ENCODE results near the gene TRIM69.
"Not testable (repeated sequence)": the region's sequence is repeated elsewhere in the genome, so short reads cannot be mapped to it uniquely, and the experiment has no call there.

The TRIM69 gene

GRCh38 chr15:44716983-44717602 lies 19.2 kb upstream of the TRIM69 start:
- FAIRE-seq = no peak

- no peak for FAIRE-seq
These were observed 18.0 kb upstream of the TRIM69 start for GRCh38 chr15:44718180-44718926.

DNA sequence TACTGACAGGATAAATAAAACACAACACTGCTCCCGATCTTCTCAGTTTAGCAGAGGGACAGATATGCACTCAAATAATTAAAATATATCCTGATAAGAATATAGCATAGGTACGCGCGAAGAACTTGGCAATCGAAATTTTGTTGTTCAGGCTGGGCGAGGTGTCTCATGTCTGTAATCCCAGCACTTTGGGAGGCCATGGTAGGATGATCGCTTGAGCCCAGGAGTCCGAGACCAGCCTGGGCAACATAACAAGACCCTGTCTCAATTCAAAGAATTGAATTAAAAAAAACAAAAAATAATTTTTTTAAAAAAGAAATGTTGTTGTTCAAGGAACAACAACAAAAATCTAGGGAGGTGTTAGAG lies 17.4 kb upstream of the TRIM69 start:
- no peak for FAIRE-seq

DNA sequence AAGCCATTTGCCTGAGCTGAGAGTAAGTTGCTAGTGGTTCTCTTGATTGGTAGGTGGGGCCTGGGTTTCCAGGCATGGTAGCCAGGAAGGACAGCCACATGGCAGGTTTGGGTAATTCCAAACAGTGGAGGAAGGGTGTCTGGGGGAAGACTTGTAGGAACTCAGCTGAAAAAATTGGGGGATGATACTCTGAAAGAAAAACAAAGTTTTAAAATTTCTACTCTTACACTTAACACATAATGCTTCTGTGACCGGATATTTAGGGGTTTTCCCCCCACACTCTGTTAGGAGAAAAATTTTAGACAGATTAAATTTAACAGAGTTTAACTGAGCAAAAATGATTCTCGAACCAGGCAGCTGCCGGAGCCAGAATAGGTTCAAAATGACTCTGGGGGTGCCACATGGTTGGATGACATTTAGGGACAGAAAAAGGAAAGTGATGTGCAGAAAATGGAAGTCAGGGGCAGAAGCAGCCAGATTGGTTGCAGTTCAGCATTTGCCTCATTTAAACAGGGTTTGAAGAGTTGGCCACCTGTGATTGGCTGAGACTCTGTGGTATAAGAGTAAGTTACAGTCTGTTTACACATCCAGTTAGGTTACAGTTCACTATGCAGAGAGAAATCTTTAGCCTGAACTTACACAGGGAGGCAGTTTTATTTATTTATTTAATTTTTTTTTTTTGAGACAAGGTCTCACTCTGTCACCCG lies 16.9 kb upstream of the TRIM69 start:
- FAIRE-seq = no peak

DNA sequence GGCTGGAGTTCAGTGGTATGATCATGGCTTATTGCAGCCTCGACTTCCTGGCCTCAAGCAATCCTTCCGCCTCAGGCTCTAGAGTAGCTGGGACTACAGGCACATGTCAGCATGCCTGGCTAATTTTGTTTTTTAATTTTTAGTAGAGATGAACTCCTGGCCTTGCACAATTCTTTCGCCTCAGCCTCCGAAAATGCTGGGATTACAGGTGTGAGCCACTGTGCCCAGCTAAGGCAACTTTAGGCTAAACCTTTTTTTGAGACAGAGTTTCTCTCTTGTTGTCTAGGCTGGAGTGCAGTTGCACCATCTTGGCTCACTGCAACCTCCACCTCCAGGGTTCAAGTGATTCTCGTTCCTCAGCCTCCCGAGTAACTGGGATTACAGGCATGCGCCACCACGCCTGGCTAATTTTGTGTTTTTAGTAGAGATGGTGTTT lies 16.3 kb upstream of the TRIM69 start:
- FAIRE-seq = not testable (repeated sequence)

GRCh38 chr15:44720460-44721176 lies 15.7 kb upstream of the TRIM69 start:
- FAIRE-seq = no peak

- FAIRE-seq = no peak
These were observed 14.3 kb upstream of the TRIM69 start for GRCh38 chr15:44722011-44722410.

GRCh38 chr15:44726136-44726535 lies 10.2 kb upstream of the TRIM69 start:
- FAIRE-seq = no peak

- FAIRE-seq = no peak
These were observed 9.5 kb upstream of the TRIM69 start for GRCh38 chr15:44726568-44727484.

DNA sequence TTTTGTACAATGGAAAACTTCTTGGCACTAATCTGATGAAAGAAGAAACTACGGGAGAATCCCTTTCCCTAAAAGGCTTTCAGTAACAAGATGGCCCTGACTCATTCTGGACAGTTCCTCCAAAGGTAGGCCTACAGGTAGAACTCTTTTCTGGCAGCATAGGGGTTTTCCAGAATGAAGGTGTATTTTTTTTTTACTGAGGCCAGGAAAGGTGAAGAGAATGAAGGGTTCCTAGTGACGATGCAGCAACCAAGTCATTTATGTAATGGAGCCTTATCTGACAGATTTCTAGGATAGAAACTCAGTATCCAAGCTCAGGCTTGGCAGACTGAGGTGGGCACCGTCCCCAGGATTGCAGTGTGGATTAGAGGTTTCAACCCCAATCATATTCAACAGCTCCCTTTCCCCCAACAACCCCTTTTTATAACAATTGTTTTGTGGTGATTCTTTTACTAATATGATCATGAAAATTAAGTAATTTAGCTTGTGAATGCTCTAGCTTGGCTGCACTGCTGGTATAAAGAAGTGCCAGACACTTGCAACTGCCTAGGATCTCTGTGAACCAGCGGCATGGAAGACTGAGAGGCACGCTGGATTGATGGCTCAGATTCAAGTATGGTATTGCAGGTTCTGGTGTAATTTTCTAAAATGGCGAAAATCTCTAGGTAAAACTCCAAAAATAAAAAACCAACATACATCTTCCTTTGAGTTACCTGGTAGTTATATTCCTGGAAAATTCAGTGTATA lies 8.7 kb upstream of the TRIM69 start:
- FAIRE-seq = no peak

DNA sequence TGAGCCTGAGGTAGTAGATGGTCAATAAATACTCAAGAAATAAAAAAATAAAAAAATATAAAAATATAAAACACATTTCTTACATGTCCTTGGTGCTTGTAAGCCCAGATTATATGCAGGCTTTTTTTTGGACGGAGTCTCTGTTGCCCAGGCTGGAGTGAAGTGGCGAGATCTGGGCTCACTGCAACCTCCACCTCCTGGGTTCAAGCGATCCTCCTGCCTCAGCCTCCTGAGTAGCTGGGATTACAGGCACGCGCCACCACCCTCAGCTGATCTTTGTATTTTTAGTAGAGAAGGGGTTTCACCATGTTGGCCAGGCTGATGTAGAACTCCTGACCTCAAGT lies 8.1 kb upstream of the TRIM69 start:
- not testable (repeated sequence) for FAIRE-seq

DNA sequence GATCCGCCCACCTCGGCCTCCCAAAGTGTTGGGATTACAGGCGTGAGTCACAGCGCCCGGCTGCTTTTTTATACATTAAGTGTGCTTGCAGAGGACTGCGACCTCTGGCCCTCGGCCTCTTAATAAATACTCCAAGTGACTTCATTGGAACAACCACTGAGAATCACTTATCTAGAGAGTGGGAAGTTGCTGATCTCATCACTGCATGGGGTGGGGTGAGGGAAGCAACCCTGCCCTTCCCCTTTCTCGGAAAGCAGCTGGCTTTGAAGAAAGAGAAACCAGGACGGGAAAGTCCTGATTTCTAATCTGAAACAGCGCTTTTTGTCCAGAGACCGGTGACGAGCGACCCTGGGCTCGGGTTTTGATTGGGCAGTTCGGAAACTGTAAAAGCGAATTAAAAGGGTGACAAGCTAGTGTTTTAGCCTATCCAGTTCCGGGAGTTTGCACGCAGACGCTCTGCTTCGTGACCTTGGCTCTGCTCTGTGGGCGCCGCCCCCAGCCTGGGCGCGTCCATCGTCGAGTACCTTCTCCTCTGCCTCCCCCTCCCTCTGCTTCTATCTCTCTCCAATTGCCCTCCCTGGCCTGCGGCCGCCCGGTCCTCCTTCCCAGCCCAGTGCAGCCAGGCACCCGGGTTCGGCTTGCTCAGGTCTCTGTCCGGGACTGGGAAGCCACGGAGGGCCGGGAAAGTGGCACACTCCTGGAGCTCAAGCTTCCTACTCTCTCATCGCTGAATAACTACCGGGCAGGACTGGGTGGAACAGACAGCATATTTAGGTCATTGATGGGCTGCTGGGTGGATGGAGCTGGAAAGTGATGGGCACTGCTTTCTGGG lies 7.5 kb upstream of the TRIM69 start:
- FAIRE-seq = peak; percentile 94

GRCh38 chr15:44729408-44730127 lies 6.8 kb upstream of the TRIM69 start:
- no peak for FAIRE-seq

- no peak for FAIRE-seq
These were observed 1.4 kb upstream of the TRIM69 start for GRCh38 chr15:44734839-44735481.

GRCh38 chr15:44735482-44736180 lies 697 bp upstream of the TRIM69 start:
- no peak for FAIRE-seq

GRCh38 chr15:44738340-44738984 lies 2.1 kb downstream of the TRIM69 start:
- peak; percentile 71 for FAIRE-seq

DNA sequence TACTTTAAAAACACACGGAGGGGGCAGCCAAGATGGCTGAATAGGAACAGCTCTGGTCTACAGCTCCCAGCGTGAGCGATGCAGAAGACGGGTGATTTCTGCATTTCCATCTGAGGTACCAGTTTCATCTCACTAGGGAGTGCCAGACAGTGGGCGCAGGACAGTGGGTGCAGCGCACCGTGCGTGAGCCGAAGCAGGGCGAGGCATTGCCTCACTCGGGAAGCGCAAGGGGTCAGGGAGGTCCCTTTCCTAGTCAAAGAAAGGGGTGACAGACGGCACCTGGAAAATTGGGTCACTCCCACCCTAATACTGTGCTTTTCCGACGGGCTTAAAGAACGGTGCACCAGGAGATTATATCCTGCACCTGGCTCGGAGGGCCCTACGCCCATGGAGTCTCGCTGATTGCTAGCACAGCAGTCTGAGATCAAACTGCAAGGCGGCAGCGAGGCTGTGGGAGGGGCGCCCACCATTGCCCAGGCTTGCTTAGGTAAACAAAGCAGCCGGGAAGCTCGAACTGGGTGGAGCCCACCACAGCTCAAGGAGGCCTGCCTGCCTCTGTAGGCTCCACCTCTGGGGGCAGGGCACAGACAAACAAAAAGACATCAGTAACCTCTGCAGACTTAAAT lies 3.0 kb downstream of the TRIM69 start:
- FAIRE-seq = not testable (repeated sequence)

DNA sequence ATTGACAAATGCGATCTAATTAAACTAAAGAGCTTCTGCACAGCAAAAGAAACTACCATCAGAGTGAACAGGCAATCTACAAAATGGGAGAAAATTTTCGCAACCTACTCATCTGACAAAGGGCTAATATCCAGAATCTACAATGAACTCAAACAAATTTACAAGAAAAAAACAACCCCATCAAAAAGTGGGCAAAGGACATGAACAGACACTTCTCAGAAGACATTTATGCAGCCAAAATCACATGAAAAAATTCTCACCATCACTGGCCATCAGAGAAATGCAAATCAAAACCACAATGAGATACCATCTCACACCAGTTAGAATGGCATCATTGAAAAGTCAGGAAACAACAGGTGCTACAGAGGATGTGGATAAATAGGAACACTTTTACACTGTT lies 7.1 kb downstream of the TRIM69 start:
- not testable (repeated sequence) for FAIRE-seq

Data from TTC549 (cell line).